IMR-90 (cell line): ENCODE measurements around the gene POLR3GL. TPM values are rescaled to one million over a fixed set of nuclear protein-coding genes. Genes with fewer than 3 reads are reported as not detected.

ENCODE experiments used
- ATAC-seq: fragments of 200-7000 bp; cut with Tn5 transposase; 2 replicates; pipeline ENCODE4 v1.9.1; 2020; ENCODE audit warnings: low read depth, mild to moderate bottlenecking, moderate library complexity
- BruUV-seq: library from RNA; stranded (reverse); fragments of 400-500 nt; replicated peaks from 2 replicates; lab custom pipeline; 2021; lab: Mats Ljungman, UMichigan
- CTCF ChIA-PET: fragments of 300-600 bp; formaldehyde crosslinking; extraction: SDS; loops from one replicate; lab custom pipeline; 2021; ENCODE audit warnings: antibody characterized with exemption; lab: Yijun Ruan, JAX
- POLR2A ChIA-PET: fragments of 300-600 bp; sonication (Branson Sonifier 250); formaldehyde crosslinking; loops from one replicate; lab custom pipeline; 2022; ENCODE audit warnings: antibody characterized with exemption; ENCODE audit not compliant: unreplicated experiment; lab: Charles Lee
- DNase-seq: peaks from one replicate; pipeline ENCODE4 v3.0.0; 2013
- H2AFZ ChIP-seq: replicated peaks from 2 replicates; pipeline ENCODE3; 2013; ENCODE audit warnings: low read length, mild to moderate bottlenecking; ENCODE audit not compliant: poor library complexity
- H2AK5ac ChIP-seq: 2 replicates; pipeline ENCODE4 v1.6.1; 2013; ENCODE audit warnings: low read depth, low read length, inconsistent platforms
- H2AK9ac ChIP-seq: replicated peaks from 2 replicates; pipeline ENCODE3; 2013; ENCODE audit warnings: mild to moderate bottlenecking, low read depth, low read length, moderate library complexity; ENCODE audit not compliant: poor library complexity
- H2BK120ac ChIP-seq: 2 replicates; pipeline ENCODE4 v1.6.1; 2013; ENCODE audit warnings: low read depth, low read length, inconsistent platforms
- H2BK15ac ChIP-seq: 3 replicates; pipeline ENCODE4 v1.6.1; 2013; ENCODE audit warnings: low read depth, low read length, inconsistent platforms
- H2BK20ac ChIP-seq: 2 replicates; pipeline ENCODE4 v1.6.1; 2013; ENCODE audit warnings: low read depth, mild to moderate bottlenecking, inconsistent platforms, low read length, moderate library complexity
- H2BK5ac ChIP-seq: 2 replicates; pipeline ENCODE4 v1.6.1; 2013; ENCODE audit warnings: mild to moderate bottlenecking, low read depth, low read length, inconsistent platforms; ENCODE audit not compliant: poor library complexity, severe bottlenecking
- H3K14ac ChIP-seq: replicated peaks from 2 replicates; pipeline ENCODE4 v1.6.1; 2013; ENCODE audit warnings: low read depth, low read length, inconsistent platforms
- H3K18ac ChIP-seq: 2 replicates; pipeline ENCODE4 v1.6.1; 2013; ENCODE audit warnings: low read depth, low read length, control low read depth
- H3K23ac ChIP-seq: 2 replicates; pipeline ENCODE4 v1.6.1; 2013; ENCODE audit warnings: low read depth, low read length, inconsistent platforms
- H3K27ac ChIP-seq: 2 replicates; pipeline ENCODE4 v1.5.1; 2013; ENCODE audit warnings: mild to moderate bottlenecking, control low read depth, low read length; ENCODE audit not compliant: insufficient read depth
- H3K27me3 ChIP-seq: 2 replicates; pipeline ENCODE4 v1.6.1; 2013; ENCODE audit warnings: low read length; ENCODE audit not compliant: control insufficient read depth, insufficient read depth
- H3K36me3 ChIP-seq: 2 replicates; pipeline ENCODE4 v1.6.1; 2013; ENCODE audit warnings: low read length, mixed read lengths; ENCODE audit not compliant: control insufficient read depth, insufficient read depth
- H3K4ac ChIP-seq: 2 replicates; pipeline ENCODE4 v1.6.1; 2013; ENCODE audit warnings: low read depth, low read length, inconsistent platforms
- H3K4me1 ChIP-seq: 2 replicates; pipeline ENCODE4 v1.6.1; 2013; ENCODE audit warnings: low read length, mixed read lengths; ENCODE audit not compliant: control insufficient read depth, insufficient read depth
- H3K4me2 ChIP-seq: 2 replicates; pipeline ENCODE4 v1.6.1; 2013; ENCODE audit warnings: low read depth, mild to moderate bottlenecking, control low read depth, low read length, moderate library complexity
- H3K4me3 ChIP-seq: 2 replicates; pipeline ENCODE4 v1.5.1; 2013; ENCODE audit warnings: low read depth, mild to moderate bottlenecking, control low read depth, low read length, moderate library complexity; ENCODE audit not compliant: insufficient read depth
- H3K56ac ChIP-seq: 2 replicates; pipeline ENCODE4 v1.6.1; 2013; ENCODE audit warnings: low read length, inconsistent platforms; ENCODE audit not compliant: insufficient read depth; ENCODE audit errors: extremely low read depth
- H3K79me1 ChIP-seq, 2 experiments: 2 replicates each; pipeline ENCODE4 v1.6.1; 2013; ENCODE audit warnings: low read length in 2 of 2, inconsistent platforms in 1 of 2, low read depth in 1 of 2
- H3K9ac ChIP-seq: 2 replicates; pipeline ENCODE4 v1.6.1; 2013; ENCODE audit warnings: low read depth, low read length, control low read depth
- H3K9me1 ChIP-seq: 2 replicates; pipeline ENCODE4 v1.6.1; 2013; ENCODE audit warnings: low read length, inconsistent platforms; ENCODE audit not compliant: insufficient read depth
- H3K9me3 ChIP-seq: 2 replicates; pipeline ENCODE4 v1.6.1; 2013; ENCODE audit warnings: low read length; ENCODE audit not compliant: control insufficient read depth, insufficient read depth
- H4K20me1 ChIP-seq: 2 replicates; pipeline ENCODE4 v1.6.1; 2013; ENCODE audit warnings: low read length, inconsistent platforms; ENCODE audit not compliant: insufficient read depth
- H4K5ac ChIP-seq: 2 replicates; pipeline ENCODE4 v1.6.1; 2013; ENCODE audit warnings: mild to moderate bottlenecking, low read depth, low read length, control low read depth
- H4K8ac ChIP-seq, 2 experiments: 2 replicates each; pipeline ENCODE4 v1.6.1; 2013; ENCODE audit warnings: low read depth in 2 of 2, low read length in 2 of 2, control low read depth in 1 of 2, inconsistent platforms in 1 of 2
- H4K91ac ChIP-seq: 2 replicates; pipeline ENCODE4 v1.6.1; 2013; ENCODE audit warnings: low read depth, low read length, inconsistent platforms; ENCODE audit not compliant: insufficient read depth
- WGBS, 2 experiments: methylation state at CpG; one replicate each; pipeline versions ENCODE4 v1.1.5 to v1.1.7; 2013; ENCODE audit warnings: missing lambda C conversion rate in 2 of 2; ENCODE audit not compliant: insufficient read length in 1 of 2; ENCODE audit errors: extremely low coverage in 2 of 2; 5-methylcytosine and 5-hydroxymethylcytosine counted together
- dilution Hi-C: fragments of 300-500 bp; cut with HindIII; formaldehyde crosslinking; loops from one replicate; pipeline ENCODE4 v1.14.3; 2018; ENCODE audit warnings: low sequenced_read_pairs; ENCODE audit not compliant: unreplicated experiment
- in situ Hi-C: fragments of 300-500 bp; cut with MboI; formaldehyde crosslinking; loops from 3 replicates; pipeline ENCODE4 v1.14.3; 2019; ENCODE audit warnings: low sequenced_read_pairs, inconsistent platforms, mixed read lengths
- intact Hi-C: fragments of 100-400 bp; cut with micrococcal nuclease; formaldehyde crosslinking; loops from 2 replicates; pipeline ENCODE4 v1.10.0; 2022
- polyA plus RNA-seq, 3 experiments: library from polyadenylated mRNA; depleted of rRNA; stranded (reverse); fragments of >200 nt; gene quantifications; 2 replicates each; pipeline ENCODE4 v1.2.3, GENCODE V29; 2012; ENCODE audit warnings: low replicate concordance in 1 of 3
- total RNA-seq: library from RNA; depleted of rRNA; stranded (reverse); fragments of >200 nt; gene quantifications from 2 replicates; pipeline ENCODE4 v1.2.3, GENCODE V29; 2012
- TF ChIP-seq, protein P1 (sequence below): fragments of 150-350 bp; IDR thresholded peaks from 2 replicates; pipeline ENCODE4 v1.6.1; 2016; ENCODE audit warnings: low read depth, mild to moderate bottlenecking, low read length, moderate library complexity, borderline replicate concordance
- TF ChIP-seq, protein P2 (sequence below): fragments of 150-350 bp; IDR thresholded peaks from 2 replicates; pipeline ENCODE4 v1.6.1; 2017; ENCODE audit warnings: mild to moderate bottlenecking, antibody characterized with exemption, low read length, low read depth
- TF ChIP-seq, protein P3 (sequence below): conservative IDR thresholded peaks from 2 replicates; pipeline ENCODE4 v1.5.1; 2012; ENCODE audit warnings: mild to moderate bottlenecking, low read depth, low read length, improper control_type of control experiment

The POLR3GL gene
- total and polyA plus RNA-seq, 2 of the 4 experiments (the other 2 are of a cell fraction) = 7.9 to 16.3 TPM

DNA sequence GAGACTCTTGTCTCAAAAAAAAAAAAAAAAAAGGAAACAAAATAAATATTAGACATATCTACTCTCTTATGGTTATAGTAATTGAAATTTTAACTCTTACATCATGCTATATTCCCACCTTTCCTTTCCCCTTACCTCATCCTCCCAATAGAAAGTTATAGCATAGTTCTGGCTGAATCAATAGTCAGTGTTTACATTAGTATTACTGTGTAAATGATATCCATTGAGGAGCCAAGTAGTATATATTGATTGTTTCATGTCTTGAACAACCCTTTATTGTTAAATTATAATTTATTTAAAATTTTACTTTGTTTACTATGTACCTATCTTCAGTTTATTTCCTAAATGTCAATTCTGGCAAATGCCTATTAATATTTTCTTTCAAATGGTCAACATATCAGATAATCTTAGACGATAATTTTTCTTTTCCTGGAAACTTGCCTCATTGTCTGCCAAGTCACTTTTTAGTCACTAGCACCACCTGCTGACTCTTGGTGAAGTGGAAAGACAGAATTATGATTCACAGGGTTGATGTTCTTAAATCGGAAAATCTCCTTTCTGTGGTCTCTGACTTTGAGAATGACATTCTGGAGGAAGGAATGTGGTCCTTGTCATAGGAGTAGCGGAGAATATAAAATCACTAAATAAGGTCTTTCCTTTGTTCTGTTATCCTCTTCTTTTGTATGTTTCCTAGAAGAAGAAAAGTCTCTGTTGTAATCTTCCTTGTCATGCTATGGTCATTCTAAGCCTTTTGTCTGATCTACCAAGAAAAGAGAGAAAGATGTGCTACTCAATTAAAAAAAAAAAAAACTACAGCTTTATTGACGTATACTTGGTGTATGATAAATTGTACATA lies 48.4 kb downstream of the POLR3GL start (continued):
- TF ChIP-seq, protein P1, sequence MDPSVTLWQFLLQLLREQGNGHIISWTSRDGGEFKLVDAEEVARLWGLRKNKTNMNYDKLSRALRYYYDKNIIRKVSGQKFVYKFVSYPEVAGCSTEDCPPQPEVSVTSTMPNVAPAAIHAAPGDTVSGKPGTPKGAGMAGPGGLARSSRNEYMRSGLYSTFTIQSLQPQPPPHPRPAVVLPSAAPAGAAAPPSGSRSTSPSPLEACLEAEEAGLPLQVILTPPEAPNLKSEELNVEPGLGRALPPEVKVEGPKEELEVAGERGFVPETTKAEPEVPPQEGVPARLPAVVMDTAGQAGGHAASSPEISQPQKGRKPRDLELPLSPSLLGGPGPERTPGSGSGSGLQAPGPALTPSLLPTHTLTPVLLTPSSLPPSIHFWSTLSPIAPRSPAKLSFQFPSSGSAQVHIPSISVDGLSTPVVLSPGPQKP = no peak

DNA sequence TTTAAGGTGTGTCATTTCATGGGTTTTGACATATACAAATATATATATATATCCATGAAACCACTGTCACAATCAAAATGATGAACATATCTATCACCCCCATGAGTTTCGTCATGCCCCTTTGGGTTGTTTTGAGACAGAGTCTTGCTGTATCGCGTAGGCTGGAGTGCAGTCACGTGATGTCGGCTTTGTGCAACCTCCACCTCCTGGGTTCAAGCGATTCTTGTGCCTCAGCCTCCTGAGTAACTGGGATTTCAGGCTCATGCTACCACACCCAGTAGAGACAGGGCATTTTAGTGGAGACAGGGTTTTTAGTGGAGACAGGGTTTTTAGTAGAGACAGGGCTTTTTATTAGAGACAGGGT lies 49.1 kb downstream of the POLR3GL start:
- DNase-seq = no peak
- no TSS peak for BruUV-seq
- intact Hi-C loops = loop anchor here (1.0 kb wide), 3 partner anchors 36 to 168 kb away; partner anchors contain the start of gene NUDT17
- H3K18ac ChIP-seq = no peak overlapping the region
- no peaks in the 10 kb centered on the region for H4K20me1 ChIP-seq
- WGBS, 2 experiments = no CpG with 5 or more reads among the region's 6 CpGs
- dilution Hi-C loops = no loop called here
- no peaks in the 10 kb centered on the region for H3K9me1 ChIP-seq
- H2AK9ac ChIP-seq = no peak overlapping the region
- no peak overlapping the region for H2BK20ac ChIP-seq
- H2BK15ac ChIP-seq = no peak overlapping the region
- no peak for ATAC-seq
- peaks cover 16% of the 10 kb centered on the region for H3K27me3 ChIP-seq
- no peak overlapping the region for H3K14ac ChIP-seq
- no peak overlapping the region for H3K4me2 ChIP-seq
- no peak overlapping the region for H4K91ac ChIP-seq
- POLR2A ChIA-PET = no interaction called here
- H3K23ac ChIP-seq = no peak overlapping the region; the same call in 1 of the 2 replicates
- H3K79me1 ChIP-seq = no peaks in the 10 kb centered on the region
- no peak overlapping the region for H3K56ac ChIP-seq
- peak overlapping the region; percentile 75; the same call in 1 of the 2 replicates for H2AK5ac ChIP-seq
- no peaks in the 10 kb centered on the region for H3K36me3 ChIP-seq
- H3K4ac ChIP-seq = no peak overlapping the region
- no peak overlapping the region for H4K5ac ChIP-seq
- in situ Hi-C loops = loop anchor here (5.0 kb wide), 1 partner anchor 166 kb away; the partner anchor contains the start of gene NUDT17
- CTCF ChIA-PET = interaction anchor here (0.7 to 1.9 kb wide), 2 partner anchors 36 to 122 kb away, joined by 3 to 7 read pairs; no protein-coding TSS in a partner anchor
- H2BK5ac ChIP-seq = no peak overlapping the region
- no peak overlapping the region for H2BK120ac ChIP-seq
- no peak overlapping the region for H3K27ac ChIP-seq
- H3K9me3 ChIP-seq = no peaks in the 10 kb centered on the region
- TF ChIP-seq, protein P2, sequence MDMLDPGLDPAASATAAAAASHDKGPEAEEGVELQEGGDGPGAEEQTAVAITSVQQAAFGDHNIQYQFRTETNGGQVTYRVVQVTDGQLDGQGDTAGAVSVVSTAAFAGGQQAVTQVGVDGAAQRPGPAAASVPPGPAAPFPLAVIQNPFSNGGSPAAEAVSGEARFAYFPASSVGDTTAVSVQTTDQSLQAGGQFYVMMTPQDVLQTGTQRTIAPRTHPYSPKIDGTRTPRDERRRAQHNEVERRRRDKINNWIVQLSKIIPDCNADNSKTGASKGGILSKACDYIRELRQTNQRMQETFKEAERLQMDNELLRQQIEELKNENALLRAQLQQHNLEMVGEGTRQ = no peak
- TF ChIP-seq, protein P3, sequence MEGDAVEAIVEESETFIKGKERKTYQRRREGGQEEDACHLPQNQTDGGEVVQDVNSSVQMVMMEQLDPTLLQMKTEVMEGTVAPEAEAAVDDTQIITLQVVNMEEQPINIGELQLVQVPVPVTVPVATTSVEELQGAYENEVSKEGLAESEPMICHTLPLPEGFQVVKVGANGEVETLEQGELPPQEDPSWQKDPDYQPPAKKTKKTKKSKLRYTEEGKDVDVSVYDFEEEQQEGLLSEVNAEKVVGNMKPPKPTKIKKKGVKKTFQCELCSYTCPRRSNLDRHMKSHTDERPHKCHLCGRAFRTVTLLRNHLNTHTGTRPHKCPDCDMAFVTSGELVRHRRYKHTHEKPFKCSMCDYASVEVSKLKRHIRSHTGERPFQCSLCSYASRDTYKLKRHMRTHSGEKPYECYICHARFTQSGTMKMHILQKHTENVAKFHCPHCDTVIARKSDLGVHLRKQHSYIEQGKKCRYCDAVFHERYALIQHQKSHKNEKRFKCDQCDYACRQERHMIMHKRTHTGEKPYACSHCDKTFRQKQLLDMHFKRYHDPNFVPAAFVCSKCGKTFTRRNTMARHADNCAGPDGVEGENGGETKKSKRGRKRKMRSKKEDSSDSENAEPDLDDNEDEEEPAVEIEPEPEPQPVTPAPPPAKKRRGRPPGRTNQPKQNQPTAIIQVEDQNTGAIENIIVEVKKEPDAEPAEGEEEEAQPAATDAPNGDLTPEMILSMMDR = no peak
- H3K4me1 ChIP-seq = no peaks in the 10 kb centered on the region
- no peak overlapping the region for H3K4me3 ChIP-seq
- no peak overlapping the region for H3K9ac ChIP-seq
- no peak overlapping the region for H2AFZ ChIP-seq
- H4K8ac ChIP-seq = no peak overlapping the region
